ENCODE data around the gene JDP2. TPM values are rescaled to one million over a fixed set of nuclear protein-coding genes. Genes with fewer than 3 reads are reported as not detected.

JDP2 gene
- total RNA-seq, 1 experiment from 2014 or later: 5.9 TPM

DNA sequence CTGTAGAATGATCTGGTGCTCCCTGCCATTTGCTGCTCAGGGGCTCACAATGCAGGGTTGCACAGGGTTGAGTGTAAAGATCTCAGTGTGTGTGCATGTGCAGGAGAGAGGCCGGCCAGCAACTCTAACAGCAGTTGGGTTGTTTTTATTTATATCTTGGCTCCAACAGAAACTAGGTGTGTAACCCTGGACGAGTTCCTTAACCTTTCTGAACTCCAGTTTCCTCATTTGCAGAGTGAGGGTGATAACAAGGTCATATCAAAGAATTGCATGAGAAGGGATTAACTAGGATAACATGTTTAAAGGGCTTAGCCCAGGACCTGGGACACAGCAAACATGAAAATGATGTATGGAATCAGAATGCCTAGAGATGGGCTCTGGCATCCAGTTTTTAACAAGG is 14.8 kb upstream of the JDP2 start:
- Histone ChIP-seq H3K27ac (ENCODE audit: low read depth, low read length, poor library complexity, severe bottlenecking) (no peak overlapping the region), H3K4me1 (ENCODE audit: insufficient read depth, low read length, poor library complexity, severe bottlenecking) (peaks cover 8% of the 10 kb centered on the region), H3K36me3 (ENCODE audit: insufficient read depth, low read length, poor library complexity, severe bottlenecking) (no peaks in the 10 kb centered on the region), H3K9me3 (ENCODE audit: low read depth, low read length, poor library complexity, severe bottlenecking) (no peaks in the 10 kb centered on the region), H3K4me3 (ENCODE audit: low read depth, low read length, poor library complexity, severe bottlenecking) (no peak overlapping the region), H3K27me3 (replicated peaks; ENCODE audit: insufficient read depth, low read depth, low read length, poor library complexity) (no peaks in the 10 kb centered on the region)
- intact Hi-C loops (cut with micrococcal nuclease; ENCODE audit: unreplicated experiment): no loop called here
- BruUV-seq (replicated peaks): no TSS peak
- DNase-seq (ENCODE audit: low spot score): no peak
- TF ChIP-seq EZH2 (IDR thresholded peaks at IDR 0.05; ENCODE audit: borderline replicate concordance, low read depth, low read length, poor library complexity, severe bottlenecking): no peak
- TF ChIP-seq, protein P1, sequence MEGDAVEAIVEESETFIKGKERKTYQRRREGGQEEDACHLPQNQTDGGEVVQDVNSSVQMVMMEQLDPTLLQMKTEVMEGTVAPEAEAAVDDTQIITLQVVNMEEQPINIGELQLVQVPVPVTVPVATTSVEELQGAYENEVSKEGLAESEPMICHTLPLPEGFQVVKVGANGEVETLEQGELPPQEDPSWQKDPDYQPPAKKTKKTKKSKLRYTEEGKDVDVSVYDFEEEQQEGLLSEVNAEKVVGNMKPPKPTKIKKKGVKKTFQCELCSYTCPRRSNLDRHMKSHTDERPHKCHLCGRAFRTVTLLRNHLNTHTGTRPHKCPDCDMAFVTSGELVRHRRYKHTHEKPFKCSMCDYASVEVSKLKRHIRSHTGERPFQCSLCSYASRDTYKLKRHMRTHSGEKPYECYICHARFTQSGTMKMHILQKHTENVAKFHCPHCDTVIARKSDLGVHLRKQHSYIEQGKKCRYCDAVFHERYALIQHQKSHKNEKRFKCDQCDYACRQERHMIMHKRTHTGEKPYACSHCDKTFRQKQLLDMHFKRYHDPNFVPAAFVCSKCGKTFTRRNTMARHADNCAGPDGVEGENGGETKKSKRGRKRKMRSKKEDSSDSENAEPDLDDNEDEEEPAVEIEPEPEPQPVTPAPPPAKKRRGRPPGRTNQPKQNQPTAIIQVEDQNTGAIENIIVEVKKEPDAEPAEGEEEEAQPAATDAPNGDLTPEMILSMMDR (conservative IDR thresholded peaks at IDR 0.05; ENCODE audit: low read depth, low read length): no peak
- POLR2A ChIA-PET (ENCODE audit: low non-redundant PET): no interaction called here
- CTCF ChIA-PET: interaction anchor here (0.7 kb wide), 1 partner anchor 13 kb away, joined by 3 read pairs; no protein-coding TSS in a partner anchor

DNA sequence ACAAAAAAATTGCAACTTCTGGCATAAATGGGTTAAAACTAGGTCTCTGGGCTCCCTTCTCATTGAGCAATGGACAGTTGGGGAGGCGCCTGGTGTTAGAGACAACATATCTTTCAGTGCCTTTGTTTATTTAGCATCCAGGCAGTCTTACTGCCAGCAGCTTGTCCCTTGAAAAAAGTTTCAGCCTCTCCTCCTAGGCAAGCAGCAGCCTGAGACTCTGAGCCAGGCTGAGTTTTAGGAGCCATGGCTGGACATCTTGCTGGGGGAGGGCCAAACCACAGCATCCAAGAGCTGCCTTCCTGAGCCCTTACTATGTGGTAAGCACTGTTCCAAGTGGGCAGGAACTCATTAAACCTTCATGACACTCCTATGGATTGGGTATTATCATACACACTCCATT is 10.1 kb upstream of the JDP2 start:
- Histone ChIP-seq H3K27ac (ENCODE audit: low read depth, low read length, poor library complexity, severe bottlenecking) (no peak overlapping the region), H3K36me3 (ENCODE audit: insufficient read depth, low read length, poor library complexity, severe bottlenecking) (no peaks in the 10 kb centered on the region), H3K4me3 (ENCODE audit: low read depth, low read length, poor library complexity, severe bottlenecking) (no peak overlapping the region), H3K27me3 (replicated peaks; ENCODE audit: insufficient read depth, low read depth, low read length, poor library complexity) (no peaks in the 10 kb centered on the region), H3K9me3 (ENCODE audit: low read depth, low read length, poor library complexity, severe bottlenecking) (no peaks in the 10 kb centered on the region), H3K4me1 (ENCODE audit: insufficient read depth, low read length, poor library complexity, severe bottlenecking) (peaks cover 6% of the 10 kb centered on the region)
- DNase-seq (ENCODE audit: low spot score): no peak
- intact Hi-C loops (cut with micrococcal nuclease; ENCODE audit: unreplicated experiment): no loop called here
- POLR2A ChIA-PET (ENCODE audit: low non-redundant PET): no interaction called here
- CTCF ChIA-PET: no interaction called here
- no TSS peak for BruUV-seq (replicated peaks)
- TF ChIP-seq, protein P1 (conservative IDR thresholded peaks at IDR 0.05; ENCODE audit: low read depth, low read length): no peak

DNA sequence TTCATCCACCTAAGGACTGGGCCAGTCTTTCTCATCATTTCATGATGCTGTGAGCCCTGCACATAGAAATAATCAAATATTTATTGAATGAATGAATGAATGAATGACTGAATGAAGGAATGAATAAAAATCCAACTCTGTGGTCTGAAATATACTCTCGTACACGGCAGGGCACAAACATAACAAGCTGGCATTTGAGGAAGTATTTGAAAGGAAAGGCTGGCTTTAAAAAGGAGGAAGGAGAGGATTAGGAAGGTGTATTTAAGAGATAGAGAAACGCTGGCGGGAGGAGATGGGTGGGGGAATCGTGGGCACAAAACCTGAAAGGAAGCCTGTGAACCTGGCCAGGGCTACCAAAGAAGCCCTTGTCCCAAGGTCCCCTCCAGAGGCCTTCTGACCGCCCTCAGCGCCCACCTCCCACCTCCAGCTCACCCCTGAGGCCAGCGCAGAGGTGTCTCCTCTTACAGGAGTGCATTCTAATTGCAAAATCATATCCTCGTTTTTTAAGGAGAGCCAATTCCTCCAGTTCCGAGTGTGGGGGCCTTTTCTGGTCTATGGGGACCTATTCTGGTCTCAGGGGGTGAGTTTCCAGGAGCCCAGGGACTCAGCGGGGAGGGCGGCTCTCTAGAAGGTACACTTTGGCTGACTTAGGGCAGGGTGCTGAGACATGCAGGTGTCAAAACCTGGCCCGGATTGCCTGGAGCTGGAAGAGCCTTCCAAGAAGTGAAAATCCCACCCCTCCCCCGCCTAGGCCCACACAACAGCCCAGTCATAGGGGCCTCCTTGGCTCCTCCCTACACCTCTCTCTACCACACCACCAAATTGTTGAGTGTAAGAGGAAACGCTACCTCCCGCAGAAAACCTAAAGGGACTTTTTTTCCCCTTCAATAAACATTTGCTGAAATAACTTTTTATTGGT is 8.7 kb upstream of the JDP2 start:
- no peak for DNase-seq (ENCODE audit: low spot score)
- no peak overlapping the region for H3K4me3 ChIP-seq (ENCODE audit: low read depth, low read length, poor library complexity, severe bottlenecking)
- TF ChIP-seq, protein P1 (conservative IDR thresholded peaks at IDR 0.05; ENCODE audit: low read depth, low read length): no peak
- no peak for TF ChIP-seq EZH2 (IDR thresholded peaks at IDR 0.05; ENCODE audit: borderline replicate concordance, low read depth, low read length, poor library complexity, severe bottlenecking)
- no peaks in the 10 kb centered on the region for H3K36me3 ChIP-seq (ENCODE audit: insufficient read depth, low read length, poor library complexity, severe bottlenecking)
- H3K27me3 ChIP-seq (replicated peaks; ENCODE audit: insufficient read depth, low read depth, low read length, poor library complexity): no peaks in the 10 kb centered on the region
- H3K27ac ChIP-seq (ENCODE audit: low read depth, low read length, poor library complexity, severe bottlenecking): no peak overlapping the region
- H3K9me3 ChIP-seq (ENCODE audit: low read depth, low read length, poor library complexity, severe bottlenecking): no peaks in the 10 kb centered on the region
- POLR2A ChIA-PET (ENCODE audit: low non-redundant PET): no interaction called here
- intact Hi-C loops (cut with micrococcal nuclease; ENCODE audit: unreplicated experiment): no loop called here
- H3K4me1 ChIP-seq (ENCODE audit: insufficient read depth, low read length, poor library complexity, severe bottlenecking): peaks cover 6% of the 10 kb centered on the region
- CTCF ChIA-PET: no interaction called here
- no TSS peak for BruUV-seq (replicated peaks)
